Coronary artery (tissue), 2 donors: Measurements from ENCODE around the gene ATP13A3.

ENCODE experiments used
- DNase-seq: peaks from one replicate; pipeline ENCODE4 v3.0.0-alpha.2; 2017; ENCODE audit warnings: low spot score
- H3K27ac ChIP-seq, 2 donors: fragments of 200-600 bp; sonication (generic); one replicate each; pipeline ENCODE4 v1.5.1; 2016 to 2019
- H3K4me3 ChIP-seq: fragments of 200-600 bp; sonication (generic); 2 replicates; pipeline ENCODE4 v1.5.1; 2016; ENCODE audit warnings: mild to moderate bottlenecking, moderate library complexity
- CTCF ChIP-seq: fragments of 200-600 bp; sonication (generic); IDR thresholded peaks from one replicate; pipeline ENCODE4 v1.5.1; 2019; ENCODE audit warnings: antibody characterized with exemption

Gene ATP13A3

GRCh38 chr3:194401868-194402329 is 84.9 kb downstream of the ATP13A3 start:
- no peak overlapping the region for H3K27ac ChIP-seq
- no peak for DNase-seq
- no peak overlapping the region for H3K4me3 ChIP-seq
- no peak for TF ChIP-seq CTCF

- no peak for TF ChIP-seq CTCF
- no peak overlapping the region for H3K27ac ChIP-seq
- H3K4me3 ChIP-seq: no peak overlapping the region
- DNase-seq: no peak
Observed at GRCh38 chr3:194401346-194401745, 85.5 kb downstream of the ATP13A3 start.

- no peak for DNase-seq
- no peak for TF ChIP-seq CTCF
- Histone ChIP-seq H3K27ac (no peak overlapping the region), H3K4me3 (no peak overlapping the region)
Observed at GRCh38 chr3:194399874-194400411, 86.9 kb downstream of the ATP13A3 start.

- DNase-seq: no peak
- TF ChIP-seq CTCF: no peak
- Histone ChIP-seq H3K27ac (no peak within 1 kb of the TSS), H3K4me3 (peak within 1 kb of the TSS; percentile 59)
Observed at GRCh38 chr3:194399166-194399565, 87.6 kb downstream of the ATP13A3 start, which contains the start of gene GP5. TSS of gene GP5 (minus strand) at chr3:194399266. CDS start at chr3:194398282, 984 bp downstream.

DNA sequence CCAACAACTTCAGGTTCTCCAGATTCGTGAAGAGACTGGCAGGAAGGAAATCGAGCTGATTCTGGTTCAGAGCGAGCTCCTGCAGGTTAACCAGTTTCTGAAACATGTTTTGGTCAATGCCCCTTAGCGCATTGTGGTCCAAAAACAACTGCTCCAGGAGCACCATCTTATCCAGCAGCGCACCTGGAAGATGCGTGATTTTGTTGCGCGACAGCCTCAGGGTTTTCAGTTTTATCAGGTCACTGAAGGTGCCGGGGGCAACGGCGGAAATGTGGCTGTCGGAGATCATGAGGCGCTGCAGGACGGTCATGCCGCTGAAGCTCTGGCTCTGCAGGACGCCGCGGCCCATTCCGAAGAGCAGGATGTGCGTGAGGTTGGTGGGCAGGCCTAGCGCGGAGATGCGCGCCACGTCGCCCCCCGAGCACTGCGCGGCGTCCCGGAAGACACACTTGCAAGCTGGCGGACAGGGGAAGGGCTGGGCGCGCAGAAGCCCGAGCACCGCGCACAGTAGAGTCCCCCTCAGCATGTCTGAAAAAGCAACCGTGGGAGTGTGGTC is 89.0 kb downstream of the ATP13A3 start:
- no peak for TF ChIP-seq CTCF
- no peak for DNase-seq

DNA sequence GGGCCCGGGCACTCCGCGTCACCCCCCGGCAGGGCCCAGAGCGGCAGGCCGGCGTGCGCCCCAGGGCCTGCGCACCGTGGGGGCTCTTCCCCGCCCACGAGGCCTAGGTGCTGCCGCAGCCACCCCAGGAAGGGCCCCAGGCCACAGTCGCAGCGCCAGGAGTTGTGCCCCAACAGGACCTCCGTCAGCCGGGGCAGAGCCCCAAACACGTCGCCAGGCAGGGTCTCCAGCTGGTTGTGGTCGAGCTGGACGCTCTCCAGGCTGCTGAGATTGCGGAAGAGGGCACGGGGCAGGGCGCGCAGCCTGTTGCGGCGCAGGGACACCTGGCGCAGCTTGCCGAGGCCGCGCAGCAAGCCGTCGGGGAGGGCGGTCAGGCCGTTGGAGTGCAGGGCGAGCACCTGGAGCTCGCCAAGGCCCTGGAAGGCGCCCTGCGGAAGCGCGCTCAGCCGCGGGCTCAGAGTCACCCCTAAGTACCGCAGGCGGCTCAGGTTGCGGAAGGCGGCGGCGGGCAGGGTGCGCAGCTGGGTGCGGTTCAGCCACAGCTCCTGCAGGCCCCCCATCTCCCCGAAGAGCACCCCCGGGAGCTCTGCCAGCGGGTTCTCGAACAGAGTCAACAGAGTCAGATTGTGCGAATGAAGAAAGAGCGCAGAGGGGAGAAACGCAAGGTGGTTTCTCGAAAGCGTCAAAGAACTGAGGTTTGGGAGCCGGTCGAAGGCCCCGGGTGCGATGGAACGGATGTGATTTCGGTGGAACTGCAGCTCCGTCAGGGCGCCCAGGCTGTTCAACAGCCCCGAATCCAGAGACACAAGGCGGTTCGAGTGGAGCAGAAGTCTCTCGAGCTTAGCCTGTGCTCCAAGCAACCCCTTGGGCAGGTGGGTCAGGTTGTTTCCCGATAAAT is 89.7 kb downstream of the ATP13A3 start:
- Histone ChIP-seq H3K27ac (peak overlapping the region in 1 of 2 donors; percentile 16), H3K4me3 (peak overlapping the region; percentile 59)
- TF ChIP-seq CTCF: no peak
- DNase-seq: no peak

More for the DNA sequence above, 89.0 kb downstream of the ATP13A3 start:
- Histone ChIP-seq H3K27ac (no peak overlapping the region), H3K4me3 (peak overlapping the region; percentile 59)
